ENCODE data around the gene ZNF574. TPM values are rescaled to one million over a fixed set of nuclear protein-coding genes. Genes with fewer than 3 reads are reported as not detected.

ZNF574 gene
- total and polyA plus RNA-seq, 2 donors (not counting 1 experiment from before 2014, with no cell fraction given), result 5.1 to 9.9 TPM

GRCh38 chr19:42113641-42114348 is 37.8 kb downstream of the ZNF574 start:
- no peaks in the 10 kb centered on the region for H3K79me2 ChIP-seq (ENCODE audit: control insufficient read depth, insufficient read depth, low read length)
- peak overlapping the region; percentile 82 for H3K27ac ChIP-seq (ENCODE audit: insufficient read depth, low read length)
- peak overlapping the region; percentile 1 for H2AFZ ChIP-seq (ENCODE audit: low read length)
- DNase-seq (ENCODE audit: low read depth in 2 of 2), result peak; percentile 87 to 98
- no peaks in the 10 kb centered on the region for H3K27me3 ChIP-seq (ENCODE audit: control insufficient read depth, insufficient read depth, low read length)
- H3K9me3 ChIP-seq (ENCODE audit: control insufficient read depth, insufficient read depth, low read depth, low read length), result no peaks in the 10 kb centered on the region
- no peak overlapping the region for H3K9ac ChIP-seq (ENCODE audit: insufficient read depth, low read length)
- H3K36me3 ChIP-seq (ENCODE audit: control insufficient read depth, insufficient read depth, low read length), result no peaks in the 10 kb centered on the region
- peaks cover 35% of the 10 kb centered on the region for H3K4me1 ChIP-seq (ENCODE audit: control insufficient read depth, extremely low read depth, insufficient read depth, low read length)
- peak overlapping the region in 1 of 4 experiments; percentile 7 for H3K4me3 ChIP-seq (replicated peaks in 1 of 4; ENCODE audit: control extremely low read depth in 1 of 4, insufficient read depth in 1 of 4, low read depth in 3 of 4, low read length in 4 of 4)
- H4K20me1 ChIP-seq (ENCODE audit: control insufficient read depth, extremely low read depth, insufficient read depth, low read length), result no peaks in the 10 kb centered on the region
- H3K4me2 ChIP-seq (ENCODE audit: extremely low read depth, insufficient read depth, low read length), result peak overlapping the region; percentile 70
- TF ChIP-seq EZH2 (IDR thresholded peaks at IDR 0.05; ENCODE audit: low read length, missing control alignments) (no peak), CTCF (conservative IDR thresholded peaks at IDR 0.05 in 1 of 2, IDR thresholded peaks at IDR 0.05 in 1 of 2; ENCODE audit: low read depth in 1 of 2, low read length in 2 of 2) (peak; percentile 34 to 39)

GRCh38 chr19:42114412-42114811 is 38.4 kb downstream of the ZNF574 start:
- Histone ChIP-seq H3K27me3 (ENCODE audit: control insufficient read depth, insufficient read depth, low read length) (no peaks in the 10 kb centered on the region), H3K36me3 (ENCODE audit: control insufficient read depth, insufficient read depth, low read length) (no peaks in the 10 kb centered on the region), H3K4me1 (ENCODE audit: control insufficient read depth, extremely low read depth, insufficient read depth, low read length) (peaks cover 32% of the 10 kb centered on the region), H3K9me3 (ENCODE audit: control insufficient read depth, insufficient read depth, low read depth, low read length) (no peaks in the 10 kb centered on the region), H3K4me3 (replicated peaks in 1 of 4; ENCODE audit: control extremely low read depth in 1 of 4, insufficient read depth in 1 of 4, low read depth in 3 of 4, low read length in 4 of 4) (no peak overlapping the region), H4K20me1 (ENCODE audit: control insufficient read depth, extremely low read depth, insufficient read depth, low read length) (no peaks in the 10 kb centered on the region), H3K4me2 (ENCODE audit: extremely low read depth, insufficient read depth, low read length) (peak overlapping the region; percentile 70), H3K27ac (ENCODE audit: insufficient read depth, low read length) (peak overlapping the region; percentile 82), H3K79me2 (ENCODE audit: control insufficient read depth, insufficient read depth, low read length) (no peaks in the 10 kb centered on the region), H2AFZ (ENCODE audit: low read length) (no peak overlapping the region), H3K9ac (ENCODE audit: insufficient read depth, low read length) (no peak overlapping the region)
- TF ChIP-seq EZH2 (IDR thresholded peaks at IDR 0.05; ENCODE audit: low read length, missing control alignments) (no peak), CTCF (conservative IDR thresholded peaks at IDR 0.05 in 1 of 2, IDR thresholded peaks at IDR 0.05 in 1 of 2; ENCODE audit: low read depth in 1 of 2, low read length in 2 of 2) (no peak)
- DNase-seq (ENCODE audit: low read depth in 2 of 2), result no peak

GRCh38 chr19:42115219-42115618 is 39.3 kb downstream of the ZNF574 start:
- Histone ChIP-seq H3K9me3 (ENCODE audit: control insufficient read depth, insufficient read depth, low read depth, low read length) (no peaks in the 10 kb centered on the region), H3K4me3 (replicated peaks in 1 of 4; ENCODE audit: control extremely low read depth in 1 of 4, insufficient read depth in 1 of 4, low read depth in 3 of 4, low read length in 4 of 4) (no peak overlapping the region), H3K36me3 (ENCODE audit: control insufficient read depth, insufficient read depth, low read length) (no peaks in the 10 kb centered on the region), H3K9ac (ENCODE audit: insufficient read depth, low read length) (no peak overlapping the region), H3K79me2 (ENCODE audit: control insufficient read depth, insufficient read depth, low read length) (no peaks in the 10 kb centered on the region), H2AFZ (ENCODE audit: low read length) (no peak overlapping the region), H3K4me1 (ENCODE audit: control insufficient read depth, extremely low read depth, insufficient read depth, low read length) (peaks cover 32% of the 10 kb centered on the region), H4K20me1 (ENCODE audit: control insufficient read depth, extremely low read depth, insufficient read depth, low read length) (no peaks in the 10 kb centered on the region), H3K4me2 (ENCODE audit: extremely low read depth, insufficient read depth, low read length) (no peak overlapping the region), H3K27ac (ENCODE audit: insufficient read depth, low read length) (no peak overlapping the region), H3K27me3 (ENCODE audit: control insufficient read depth, insufficient read depth, low read length) (no peaks in the 10 kb centered on the region)
- TF ChIP-seq EZH2 (IDR thresholded peaks at IDR 0.05; ENCODE audit: low read length, missing control alignments) (no peak), CTCF (conservative IDR thresholded peaks at IDR 0.05 in 1 of 2, IDR thresholded peaks at IDR 0.05 in 1 of 2; ENCODE audit: low read depth in 1 of 2, low read length in 2 of 2) (no peak)
- DNase-seq (ENCODE audit: low read depth in 2 of 2), result peak in 1 of 2 donors; percentile 51

Data from fibroblast of lung (primary cell).